NCI-H2227 (cell line): ENCODE data around the gene CLEC3B.
"Not testable (repeated sequence)": the region's sequence is repeated elsewhere in the genome, so short reads cannot be mapped to it uniquely, and the experiment has no call there.

ENCODE experiments used
- DNase-seq: peaks from one replicate; lab custom pipeline; 2025; ENCODE audit not compliant: unreplicated experiment; lab: John Stamatoyannopoulos, UW

Gene CLEC3B, protein sequence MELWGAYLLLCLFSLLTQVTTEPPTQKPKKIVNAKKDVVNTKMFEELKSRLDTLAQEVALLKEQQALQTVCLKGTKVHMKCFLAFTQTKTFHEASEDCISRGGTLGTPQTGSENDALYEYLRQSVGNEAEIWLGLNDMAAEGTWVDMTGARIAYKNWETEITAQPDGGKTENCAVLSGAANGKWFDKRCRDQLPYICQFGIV

DNA sequence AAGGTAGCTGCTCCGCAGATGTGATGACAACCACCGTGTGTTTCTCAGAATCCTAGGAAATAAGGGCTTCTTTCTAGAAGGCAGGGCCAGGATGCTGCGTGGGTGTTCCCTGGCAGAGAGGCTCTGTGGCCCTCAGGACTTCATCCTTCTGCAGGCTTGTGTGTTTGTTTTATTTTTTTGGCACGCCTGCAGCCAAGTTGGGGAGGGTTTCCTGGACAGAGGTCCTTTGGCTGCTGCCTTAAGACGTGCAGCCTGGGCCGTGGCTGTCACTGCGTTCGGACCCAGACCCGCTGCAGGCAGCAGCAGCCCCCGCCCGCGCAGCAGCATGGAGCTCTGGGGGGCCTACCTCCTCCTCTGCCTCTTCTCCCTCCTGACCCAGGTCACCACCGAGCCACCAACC lies at the start of gene CLEC3B:
Gene CLEC3B (plus strand): TSS at position 266 of the 400 bp plus-strand sequence. CDS start 60 bp downstream, at position 326.
- no peak for DNase-seq

DNA sequence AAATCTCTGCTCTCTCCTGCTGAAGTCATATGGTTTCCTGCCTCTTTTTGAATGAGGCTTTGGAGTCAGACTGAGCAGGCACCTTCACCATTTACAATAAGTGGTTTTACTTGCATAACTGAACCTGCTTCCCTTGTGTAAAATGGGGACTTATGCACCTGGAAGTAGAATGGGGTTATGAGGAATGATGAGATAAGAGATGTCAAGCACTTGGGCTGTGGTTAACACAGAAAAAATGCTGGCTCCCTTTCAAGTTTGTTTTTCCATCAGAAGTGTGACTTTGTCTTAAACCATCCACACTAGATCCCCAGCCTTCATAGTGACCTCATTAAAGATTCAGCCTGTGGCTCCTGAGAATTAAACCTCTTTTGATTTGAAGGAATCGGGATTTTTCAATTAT lies 44.9 kb upstream of the CLEC3B start:
- DNase-seq: no peak

DNA sequence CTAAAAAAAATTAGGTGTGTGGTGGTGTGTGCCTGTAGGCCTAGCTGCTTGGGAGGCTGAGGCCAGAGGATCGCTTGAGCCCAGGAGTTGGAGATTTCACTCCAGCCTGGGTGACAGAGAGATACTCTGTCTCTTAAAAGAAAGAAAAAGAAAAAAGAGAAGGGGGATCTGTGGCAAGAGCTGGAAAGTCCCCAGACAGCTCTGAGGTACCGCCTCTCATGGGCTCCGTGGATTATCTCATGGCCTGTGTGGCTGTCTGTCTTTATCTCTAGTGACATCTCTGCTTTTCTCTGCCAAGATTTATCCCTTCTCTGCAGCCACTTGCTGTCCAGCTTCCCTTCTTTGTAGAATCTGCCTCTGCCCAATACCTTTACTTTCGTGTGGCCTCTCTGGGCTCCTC lies 44.4 kb upstream of the CLEC3B start:
- no peak for DNase-seq

DNA sequence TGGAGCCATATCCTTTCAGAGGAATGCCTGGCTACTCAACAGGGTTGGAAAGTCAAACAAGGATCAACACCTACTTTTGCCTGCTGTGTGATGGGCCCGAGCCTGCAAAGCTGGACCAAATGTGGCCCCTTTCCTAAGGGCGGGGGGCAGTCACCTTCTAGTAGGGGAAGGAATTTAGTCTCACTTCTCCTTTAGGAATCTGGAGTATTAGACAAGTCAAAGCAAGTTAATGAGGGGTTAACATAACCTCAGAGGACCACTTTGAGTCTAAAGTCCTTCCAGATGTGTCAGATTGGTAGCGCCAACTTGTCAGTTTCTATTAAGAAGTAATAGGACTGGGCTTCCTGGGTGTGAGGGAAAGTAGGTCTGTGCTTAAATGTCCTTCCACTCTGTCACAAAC lies 43.3 kb upstream of the CLEC3B start:
- DNase-seq: no peak

DNA sequence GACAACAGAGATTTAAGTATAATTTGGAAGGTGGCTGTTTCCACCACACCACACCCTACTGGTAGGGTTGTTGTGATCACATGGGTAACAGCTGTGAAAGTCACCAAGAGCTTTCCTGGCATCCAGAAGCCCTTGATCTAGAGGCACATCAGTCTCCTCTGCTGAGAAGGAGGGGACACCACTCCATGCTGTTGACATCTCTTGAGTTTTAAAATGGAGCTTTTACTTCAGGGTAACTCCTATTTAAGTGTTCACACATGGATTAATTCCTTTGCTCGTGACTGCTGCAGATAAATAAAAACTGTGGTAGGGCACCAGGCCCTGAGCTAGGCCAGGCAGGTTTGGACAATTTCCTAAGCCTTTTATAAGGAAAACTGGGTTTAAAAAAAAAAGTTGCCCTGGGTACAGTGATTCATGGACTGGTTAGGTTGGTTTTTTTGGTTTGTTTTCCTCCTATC lies 42.6 kb upstream of the CLEC3B start:
- DNase-seq: no peak

DNA sequence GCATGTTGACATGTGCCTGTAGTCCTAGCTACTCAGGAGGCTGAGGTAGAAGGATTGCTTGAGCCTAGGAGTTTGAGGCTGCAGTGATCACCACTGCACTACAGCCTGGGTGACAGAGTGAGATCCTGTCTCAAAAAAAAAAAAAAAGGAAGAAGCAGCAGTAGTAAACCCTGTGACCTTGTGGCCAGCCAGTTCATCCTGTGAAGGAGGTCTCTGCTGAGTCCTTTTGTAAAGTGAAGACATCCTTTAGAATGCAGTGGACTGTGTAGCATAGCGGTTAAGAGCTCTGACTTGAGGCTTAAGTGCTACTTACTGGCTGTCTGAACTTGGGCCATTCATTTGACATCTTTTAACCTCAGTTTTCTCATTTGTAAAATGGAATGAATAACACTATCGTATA lies 41.8 kb upstream of the CLEC3B start:
- DNase-seq: no peak

DNA sequence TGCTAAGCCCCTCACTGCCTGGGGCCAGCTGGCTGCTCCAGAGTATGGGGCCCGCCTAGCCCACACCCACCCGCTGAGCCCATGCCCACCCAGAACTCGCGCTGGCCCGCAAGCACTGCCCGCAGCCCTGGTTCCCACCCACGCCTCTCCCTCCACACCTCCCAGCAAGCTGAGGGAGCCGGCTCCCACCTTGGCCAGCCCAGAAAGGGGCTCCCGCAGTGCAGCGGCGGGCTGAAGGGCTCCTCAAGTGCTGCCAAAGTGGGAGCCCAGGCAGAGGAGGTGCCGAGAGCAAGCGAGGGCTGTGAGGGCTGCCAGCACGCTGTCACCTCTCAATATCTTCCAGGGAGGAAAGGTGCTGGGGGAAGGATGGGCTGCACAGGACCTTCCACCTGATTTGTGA lies 39.8 kb upstream of the CLEC3B start:
- not testable (repeated sequence) for DNase-seq

DNA sequence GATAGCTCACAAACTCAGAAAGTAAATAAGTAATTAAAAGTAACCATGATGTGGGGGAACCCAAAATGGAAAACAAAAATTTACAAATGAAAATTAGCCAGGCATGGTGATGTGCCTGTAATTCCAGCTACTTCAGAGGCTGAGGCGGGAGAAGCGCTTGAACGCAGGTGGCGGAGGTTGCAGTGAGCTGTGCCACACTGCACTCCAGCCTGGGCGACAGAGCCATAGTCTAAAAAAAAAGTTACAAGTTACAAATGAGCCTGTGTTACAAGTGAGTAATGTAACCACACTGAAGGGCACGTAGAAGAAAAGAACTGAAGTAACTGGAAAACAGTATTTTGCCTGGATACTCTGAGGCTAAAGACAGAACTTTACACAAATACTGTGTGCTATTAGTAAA lies 38.8 kb upstream of the CLEC3B start:
- no peak for DNase-seq

DNA sequence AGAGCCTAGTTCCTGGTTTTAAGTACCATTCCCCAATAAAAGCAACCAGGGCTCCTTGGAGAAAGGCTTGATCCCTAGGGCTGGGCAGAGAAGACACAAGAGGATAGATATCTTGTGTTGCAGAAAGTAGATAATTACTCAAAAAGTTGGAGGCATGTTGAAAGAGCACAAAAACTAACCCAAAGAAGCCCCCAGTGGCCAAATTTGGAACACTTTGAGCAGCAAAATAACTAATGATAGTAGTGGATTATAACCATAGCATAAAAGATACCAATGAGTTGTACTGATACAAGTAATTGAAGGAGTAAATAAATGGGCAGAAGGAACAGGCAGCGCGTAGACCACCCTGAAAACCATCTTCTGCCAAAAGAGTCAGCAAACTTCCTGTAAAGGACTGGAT lies 38.0 kb upstream of the CLEC3B start:
- DNase-seq: no peak

DNA sequence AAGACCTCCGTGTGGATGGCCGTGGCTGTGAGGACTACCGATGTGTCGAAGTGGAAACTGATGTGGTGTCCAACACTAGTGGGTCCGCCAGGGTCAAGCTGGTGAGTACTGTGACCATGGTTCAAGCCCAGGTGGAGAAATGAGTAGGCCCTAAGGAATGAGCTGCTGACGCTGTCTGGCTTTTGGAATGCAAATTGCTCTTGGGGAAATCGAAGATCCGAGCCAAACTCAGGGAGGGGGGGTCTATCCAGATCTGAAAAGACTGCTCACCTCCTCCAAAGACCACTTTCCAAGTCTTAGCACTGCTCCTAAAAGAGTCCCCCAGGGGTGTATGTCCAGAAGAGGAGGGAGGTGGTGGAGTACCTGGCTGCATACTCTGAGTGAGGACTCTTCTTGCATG lies 37.0 kb upstream of the CLEC3B start:
- DNase-seq: no peak

DNA sequence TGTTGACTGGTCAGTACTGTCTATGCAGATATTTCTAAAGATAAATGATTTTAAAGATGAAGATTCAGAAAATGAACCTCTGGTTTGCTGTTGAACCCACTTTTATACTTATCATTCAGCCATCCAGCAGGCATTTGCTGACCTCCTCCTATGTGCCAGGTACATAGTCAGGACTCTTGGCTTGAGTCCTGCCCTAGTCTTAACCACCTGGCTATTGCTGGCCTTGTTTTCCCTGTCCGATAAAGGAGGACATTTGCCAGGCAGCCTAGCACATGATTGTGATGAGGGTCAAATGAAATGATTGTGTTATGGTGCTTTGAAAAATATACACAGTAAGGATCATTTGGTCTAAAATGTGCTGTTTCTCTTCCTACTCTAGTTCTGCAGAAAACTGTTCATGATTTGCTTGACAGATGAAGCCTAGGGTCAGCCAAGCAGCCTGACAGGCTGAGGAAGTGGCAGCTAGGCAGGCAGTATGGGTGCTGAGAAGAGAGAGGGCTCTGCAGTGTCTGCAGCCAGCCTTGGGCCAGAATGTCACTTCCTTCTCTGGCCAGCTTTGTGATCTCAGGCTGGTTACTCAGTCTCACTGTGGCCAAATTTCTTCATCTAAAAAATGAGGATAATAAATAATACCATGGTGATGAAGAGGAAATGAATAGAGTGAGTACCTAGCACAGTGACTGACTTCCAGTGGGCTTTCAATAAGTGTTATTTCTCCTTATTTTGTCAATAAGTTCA lies 36.3 kb upstream of the CLEC3B start:
- no peak for DNase-seq

DNA sequence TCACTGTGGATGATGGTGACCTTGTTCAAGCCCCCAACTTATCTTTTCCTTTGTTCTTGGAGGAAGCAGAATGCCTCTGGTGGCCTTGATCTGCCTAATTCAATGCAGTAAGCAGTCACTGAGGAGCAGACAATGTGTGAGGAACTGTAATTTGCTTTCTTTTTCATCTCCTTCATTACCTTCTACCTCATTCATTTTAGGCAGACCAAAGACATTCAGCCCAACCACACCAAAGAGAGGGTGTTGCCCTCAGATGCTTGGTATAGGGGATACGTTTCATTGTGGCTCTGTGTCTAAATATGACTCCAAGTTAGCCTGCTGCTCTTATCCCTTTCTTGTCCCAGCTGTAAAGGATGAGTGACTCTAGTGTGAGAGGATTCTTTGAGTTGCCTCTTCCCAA lies 34.8 kb upstream of the CLEC3B start:
- no peak for DNase-seq

DNA sequence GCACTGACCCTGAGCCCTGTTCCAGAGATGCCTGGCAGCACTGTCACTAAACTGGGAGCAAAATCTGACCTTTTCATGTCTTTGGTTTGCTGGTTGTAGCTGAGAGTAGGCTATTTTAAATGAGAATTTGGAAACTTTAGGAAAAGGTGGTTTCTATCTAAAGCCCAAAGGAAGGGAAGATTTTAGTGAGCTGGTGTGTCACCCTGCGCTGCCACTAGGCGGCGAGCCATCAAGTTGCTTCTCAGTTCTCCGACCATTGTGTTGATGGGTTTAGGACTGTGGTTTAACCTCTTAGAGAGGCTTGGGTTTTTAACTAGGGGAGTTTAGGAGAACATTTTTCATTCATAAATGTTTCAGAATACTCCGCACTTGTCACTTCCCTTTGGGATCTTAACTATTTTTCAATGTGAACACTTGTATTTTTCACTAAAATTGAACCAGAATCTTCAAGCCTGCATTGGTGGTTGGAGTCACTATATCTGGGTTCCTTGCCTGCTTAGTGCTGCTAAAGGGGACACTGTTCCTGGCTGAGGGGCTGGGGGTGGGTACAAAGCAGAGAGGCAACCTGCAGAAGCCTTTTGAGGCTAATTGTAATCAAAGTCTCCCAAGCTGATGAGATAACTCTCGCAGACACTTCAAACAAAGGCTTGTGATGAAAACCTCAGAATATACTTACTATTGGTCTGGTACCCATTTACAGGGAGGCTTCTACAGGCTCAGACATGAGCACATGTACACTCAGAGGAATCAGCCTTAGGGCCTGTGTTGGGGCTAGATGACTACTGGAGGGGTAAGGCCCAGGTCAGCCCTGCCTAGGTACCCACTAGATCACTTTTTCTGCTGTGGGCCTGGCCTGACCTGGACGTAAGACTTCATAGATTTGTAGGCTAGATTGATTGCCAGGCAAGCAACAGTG lies 33.3 kb upstream of the CLEC3B start:
- peak; percentile 4 for DNase-seq

DNA sequence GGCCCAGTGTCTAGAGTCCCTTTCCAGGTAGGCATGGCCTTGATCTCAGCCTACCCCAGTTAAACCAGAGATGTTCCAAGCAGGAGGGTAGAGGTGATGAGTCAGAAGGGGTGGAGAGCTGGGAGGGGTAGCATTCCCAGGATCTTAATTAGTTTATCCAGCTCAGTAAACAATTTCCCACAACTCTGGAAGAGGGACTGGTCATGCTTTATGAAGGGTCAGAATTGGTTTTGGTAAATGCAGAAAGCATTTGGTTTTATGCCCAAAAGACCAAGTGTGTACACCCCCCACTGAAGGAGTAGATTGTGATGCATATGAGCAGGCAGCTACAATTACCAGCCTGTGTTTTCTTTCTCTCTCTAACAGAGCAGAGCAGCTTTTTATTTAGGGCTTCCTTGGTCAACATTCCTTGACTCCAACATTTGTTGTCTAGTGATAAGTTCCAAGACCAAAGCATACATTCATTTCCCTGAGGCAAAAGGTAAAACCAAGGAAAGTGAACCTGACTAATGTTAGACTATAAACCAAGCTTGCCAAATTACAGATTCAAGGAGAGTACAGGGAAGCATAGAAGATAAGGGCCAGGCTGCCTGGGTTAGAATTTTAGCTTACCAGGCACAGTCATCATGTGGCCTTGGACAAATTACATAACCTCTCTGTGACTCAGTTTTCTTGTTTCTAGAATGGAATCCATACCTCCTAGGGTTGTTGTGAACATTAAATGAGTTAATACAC lies 32.5 kb upstream of the CLEC3B start:
- no peak for DNase-seq

DNA sequence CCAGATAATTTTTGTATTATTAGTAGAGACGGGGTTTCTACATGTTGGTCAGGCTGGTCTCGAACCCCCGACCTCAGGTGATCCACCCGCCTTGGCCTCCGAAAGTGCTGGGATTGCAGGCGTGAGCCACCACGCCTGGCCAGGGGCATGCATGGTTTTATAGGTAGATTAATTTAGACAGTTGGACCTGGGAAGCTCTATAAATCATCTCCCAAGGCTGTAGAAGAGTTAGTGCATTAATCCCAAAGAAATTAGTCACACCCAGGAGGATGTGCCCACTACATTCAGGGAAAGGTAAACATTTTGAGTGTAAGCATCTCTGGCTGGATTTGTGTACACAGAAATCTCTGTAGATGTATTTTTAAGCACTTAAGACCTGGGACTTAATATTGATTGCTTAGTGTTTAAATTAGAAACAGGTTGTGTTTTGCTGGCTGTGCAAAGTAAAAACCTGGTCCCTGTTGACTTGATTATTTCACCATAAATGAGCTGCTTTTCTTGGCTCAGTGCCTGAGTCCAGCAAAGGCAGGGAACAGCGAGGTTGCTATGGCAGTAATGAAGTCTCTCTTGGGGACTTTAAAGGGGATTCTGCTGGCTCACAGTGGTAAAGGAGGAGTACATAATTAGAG lies 30.8 kb upstream of the CLEC3B start:
- peak; percentile 2 for DNase-seq

DNA sequence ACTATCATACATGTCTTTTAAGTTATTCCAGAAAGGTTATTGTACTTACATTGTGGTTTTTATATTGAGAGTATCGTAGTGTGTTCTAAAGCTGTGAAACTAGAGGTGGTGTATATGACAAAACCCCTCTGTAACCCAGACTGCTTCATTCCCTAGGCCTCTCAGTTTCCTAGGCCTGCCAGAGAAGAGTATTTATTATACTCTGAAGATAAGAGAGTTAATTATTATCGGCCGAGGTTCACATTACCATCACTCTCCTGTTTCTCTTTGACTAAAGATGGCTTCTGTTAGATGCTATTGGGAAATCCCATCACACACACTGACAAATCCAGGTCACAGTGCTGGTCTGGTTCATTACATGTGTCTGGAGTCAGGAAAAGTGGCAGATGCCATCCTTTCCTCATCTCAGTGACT lies 29.5 kb upstream of the CLEC3B start:
- no peak for DNase-seq

DNA sequence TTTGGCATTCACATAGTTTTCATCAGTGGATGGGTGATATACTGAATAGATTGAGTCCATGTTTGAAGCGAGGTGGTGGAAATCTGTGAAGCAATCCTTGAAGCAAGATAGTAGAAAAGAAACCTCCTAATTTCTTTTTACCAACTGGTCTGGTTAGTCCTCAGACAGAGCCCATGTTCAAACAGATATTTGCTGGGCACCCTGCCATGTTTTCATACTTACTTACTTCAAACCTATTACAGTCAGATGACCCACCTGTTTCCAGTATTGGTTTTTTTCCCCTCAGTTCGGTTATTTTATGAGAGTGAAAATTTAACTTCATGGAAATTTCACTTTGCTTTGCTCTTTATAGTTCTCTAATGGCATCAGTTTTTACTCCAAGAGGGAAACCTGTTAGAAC lies 26.3 kb upstream of the CLEC3B start:
- no peak for DNase-seq

DNA sequence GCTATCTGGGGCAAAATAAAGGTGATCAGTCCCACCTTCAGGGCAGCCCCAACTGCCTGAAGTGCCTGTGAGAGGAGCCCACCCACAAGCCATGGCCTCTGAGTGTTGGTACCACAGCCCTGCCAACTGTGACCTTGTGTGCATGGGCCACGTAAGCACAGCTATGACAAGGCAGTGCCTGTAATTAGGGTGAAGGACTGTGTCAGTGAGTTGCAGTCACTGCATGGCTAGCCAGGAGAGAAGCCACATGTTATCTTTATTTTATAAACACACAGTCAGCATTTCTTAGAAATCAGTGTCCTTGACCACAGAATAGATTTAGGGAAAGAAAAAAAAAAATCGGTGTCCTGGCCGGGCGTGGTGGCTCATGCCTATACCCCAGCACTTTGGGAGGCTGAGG lies 25.3 kb upstream of the CLEC3B start:
- DNase-seq: no peak

DNA sequence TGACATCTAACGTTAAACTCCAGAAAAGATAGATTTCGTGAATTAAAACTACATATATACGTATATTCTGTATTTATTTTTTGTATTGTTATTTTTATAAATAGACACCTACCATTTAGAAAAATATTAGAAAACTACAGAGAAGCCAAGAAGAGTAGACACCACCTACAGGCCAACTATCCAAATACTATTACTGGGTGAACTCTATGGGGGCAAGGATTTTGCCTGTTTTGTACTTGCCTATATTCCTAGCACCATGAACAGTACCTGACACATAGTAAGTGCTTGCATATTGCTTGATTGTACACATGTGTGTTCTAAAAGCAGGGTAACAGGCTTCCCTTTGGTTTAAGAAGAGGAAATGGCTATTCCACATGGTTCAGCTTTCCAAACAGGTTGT lies 24.4 kb upstream of the CLEC3B start:
- DNase-seq: no peak

DNA sequence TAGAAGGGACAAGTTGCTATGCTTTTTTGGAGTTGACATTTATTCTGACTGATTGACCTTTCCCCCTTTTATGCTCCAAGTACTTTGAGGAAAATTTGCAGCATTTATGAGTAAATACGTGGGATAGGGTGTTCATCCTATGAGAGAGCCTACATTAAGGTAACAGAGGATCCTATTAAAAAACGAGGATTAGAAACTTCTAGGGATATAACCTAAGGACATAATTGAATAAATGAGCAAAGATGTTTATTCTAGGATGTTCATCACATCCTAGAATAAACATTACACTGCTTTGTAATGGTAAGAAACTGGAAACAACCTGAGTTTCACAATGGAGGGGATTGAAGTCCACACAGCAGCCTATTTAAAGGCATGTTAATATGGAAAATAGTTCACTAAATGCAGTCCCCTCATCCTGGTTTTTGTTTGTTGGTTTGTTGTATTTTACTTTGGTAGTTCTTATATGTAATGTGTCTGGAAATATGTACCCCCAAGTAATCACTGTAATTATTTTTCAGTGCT lies 23.9 kb upstream of the CLEC3B start:
- DNase-seq: no peak
